ENCODE results near the gene NXPE3. TPM values are rescaled to one million over a fixed set of nuclear protein-coding genes. Genes with fewer than 3 reads are reported as not detected.

Gene NXPE3
- total and polyA plus RNA-seq, 10 of the 15 experiments (the other 5 are each of a cell fraction or from before 2014, with no cell fraction given): 2.0 to 8.7 (median 5.2) TPM

DNA sequence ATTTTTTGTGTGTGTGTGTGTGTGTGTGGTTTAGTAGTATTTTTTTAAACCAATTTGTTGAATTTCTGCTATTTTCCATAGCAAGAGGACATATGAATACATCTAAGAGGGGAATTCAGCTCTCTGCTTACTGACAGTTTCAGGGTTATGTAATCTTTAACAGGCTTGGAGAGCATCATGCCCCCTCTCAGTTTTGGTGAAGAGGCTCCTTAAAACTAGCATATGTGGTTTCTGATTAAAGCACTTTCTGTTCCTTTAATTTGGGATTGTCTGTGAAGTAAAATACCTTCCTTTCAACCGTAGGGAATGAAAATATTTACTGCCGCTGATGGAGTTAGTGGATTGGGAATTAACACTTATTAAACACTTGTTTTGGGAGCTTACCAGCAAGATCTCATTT, 50.9 kb downstream of the NXPE3 start (continued):
- TF ChIP-seq, protein P1, sequence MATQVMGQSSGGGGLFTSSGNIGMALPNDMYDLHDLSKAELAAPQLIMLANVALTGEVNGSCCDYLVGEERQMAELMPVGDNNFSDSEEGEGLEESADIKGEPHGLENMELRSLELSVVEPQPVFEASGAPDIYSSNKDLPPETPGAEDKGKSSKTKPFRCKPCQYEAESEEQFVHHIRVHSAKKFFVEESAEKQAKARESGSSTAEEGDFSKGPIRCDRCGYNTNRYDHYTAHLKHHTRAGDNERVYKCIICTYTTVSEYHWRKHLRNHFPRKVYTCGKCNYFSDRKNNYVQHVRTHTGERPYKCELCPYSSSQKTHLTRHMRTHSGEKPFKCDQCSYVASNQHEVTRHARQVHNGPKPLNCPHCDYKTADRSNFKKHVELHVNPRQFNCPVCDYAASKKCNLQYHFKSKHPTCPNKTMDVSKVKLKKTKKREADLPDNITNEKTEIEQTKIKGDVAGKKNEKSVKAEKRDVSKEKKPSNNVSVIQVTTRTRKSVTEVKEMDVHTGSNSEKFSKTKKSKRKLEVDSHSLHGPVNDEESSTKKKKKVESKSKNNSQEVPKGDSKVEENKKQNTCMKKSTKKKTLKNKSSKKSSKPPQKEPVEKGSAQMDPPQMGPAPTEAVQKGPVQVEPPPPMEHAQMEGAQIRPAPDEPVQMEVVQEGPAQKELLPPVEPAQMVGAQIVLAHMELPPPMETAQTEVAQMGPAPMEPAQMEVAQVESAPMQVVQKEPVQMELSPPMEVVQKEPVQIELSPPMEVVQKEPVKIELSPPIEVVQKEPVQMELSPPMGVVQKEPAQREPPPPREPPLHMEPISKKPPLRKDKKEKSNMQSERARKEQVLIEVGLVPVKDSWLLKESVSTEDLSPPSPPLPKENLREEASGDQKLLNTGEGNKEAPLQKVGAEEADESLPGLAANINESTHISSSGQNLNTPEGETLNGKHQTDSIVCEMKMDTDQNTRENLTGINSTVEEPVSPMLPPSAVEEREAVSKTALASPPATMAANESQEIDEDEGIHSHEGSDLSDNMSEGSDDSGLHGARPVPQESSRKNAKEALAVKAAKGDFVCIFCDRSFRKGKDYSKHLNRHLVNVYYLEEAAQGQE (IDR thresholded peaks at IDR 0.05; ENCODE audit: low read depth, low read length): no peak
- TF ChIP-seq EED (IDR thresholded peaks at IDR 0.05; ENCODE audit: low read depth) (0 out of 2 replicates have a peak, but pooled peaks have one; percentile 20), NBN (IDR thresholded peaks at IDR 0.05) (no peak), CUX1 (IDR thresholded peaks at IDR 0.05; ENCODE audit: insufficient replicate concordance, low read depth, low read length) (no peak), KLF5 (IDR thresholded peaks at IDR 0.05; ENCODE audit: partially characterized antibody) (no peak), RUNX3 (IDR thresholded peaks at IDR 0.05; ENCODE audit: low read length) (peak; percentile 77), CEBPB (IDR thresholded peaks at IDR 0.05; ENCODE audit: borderline replicate concordance in 1 of 2, low read depth in 2 of 2, low read length in 2 of 2) (0 out of 4 replicates have a peak, but pooled peaks of 1 of the 2 experiments have one; percentile 55), ATF2 (IDR thresholded peaks at IDR 0.05; ENCODE audit: low read length) (no peak; the same call in 1 of the 2 replicates), ZBTB33 (IDR thresholded peaks at IDR 0.05) (no peak), SMAD5 (IDR thresholded peaks at IDR 0.05; ENCODE audit: low read depth) (no peak), LARP7 (IDR thresholded peaks at IDR 0.05) (no peak)
- TF ChIP-seq, protein P2, sequence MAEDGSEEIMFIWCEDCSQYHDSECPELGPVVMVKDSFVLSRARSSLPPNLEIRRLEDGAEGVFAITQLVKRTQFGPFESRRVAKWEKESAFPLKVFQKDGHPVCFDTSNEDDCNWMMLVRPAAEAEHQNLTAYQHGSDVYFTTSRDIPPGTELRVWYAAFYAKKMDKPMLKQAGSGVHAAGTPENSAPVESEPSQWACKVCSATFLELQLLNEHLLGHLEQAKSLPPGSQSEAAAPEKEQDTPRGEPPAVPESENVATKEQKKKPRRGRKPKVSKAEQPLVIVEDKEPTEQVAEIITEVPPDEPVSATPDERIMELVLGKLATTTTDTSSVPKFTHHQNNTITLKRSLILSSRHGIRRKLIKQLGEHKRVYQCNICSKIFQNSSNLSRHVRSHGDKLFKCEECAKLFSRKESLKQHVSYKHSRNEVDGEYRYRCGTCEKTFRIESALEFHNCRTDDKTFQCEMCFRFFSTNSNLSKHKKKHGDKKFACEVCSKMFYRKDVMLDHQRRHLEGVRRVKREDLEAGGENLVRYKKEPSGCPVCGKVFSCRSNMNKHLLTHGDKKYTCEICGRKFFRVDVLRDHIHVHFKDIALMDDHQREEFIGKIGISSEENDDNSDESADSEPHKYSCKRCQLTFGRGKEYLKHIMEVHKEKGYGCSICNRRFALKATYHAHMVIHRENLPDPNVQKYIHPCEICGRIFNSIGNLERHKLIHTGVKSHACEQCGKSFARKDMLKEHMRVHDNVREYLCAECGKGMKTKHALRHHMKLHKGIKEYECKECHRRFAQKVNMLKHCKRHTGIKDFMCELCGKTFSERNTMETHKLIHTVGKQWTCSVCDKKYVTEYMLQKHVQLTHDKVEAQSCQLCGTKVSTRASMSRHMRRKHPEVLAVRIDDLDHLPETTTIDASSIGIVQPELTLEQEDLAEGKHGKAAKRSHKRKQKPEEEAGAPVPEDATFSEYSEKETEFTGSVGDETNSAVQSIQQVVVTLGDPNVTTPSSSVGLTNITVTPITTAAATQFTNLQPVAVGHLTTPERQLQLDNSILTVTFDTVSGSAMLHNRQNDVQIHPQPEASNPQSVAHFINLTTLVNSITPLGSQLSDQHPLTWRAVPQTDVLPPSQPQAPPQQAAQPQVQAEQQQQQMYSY (CRISPR knock-in tag; IDR thresholded peaks at IDR 0.05): no peak
